GM12864 (cell line): ENCODE data around the gene YKT6.

Source experiments
- DNase-seq: peaks from one replicate; pipeline ENCODE4 v3.0.0-alpha.2; 2011; ENCODE audit warnings: low read depth
- H3K4me3 ChIP-seq: 2 replicates; pipeline ENCODE4 v1.5.1; 2011; ENCODE audit warnings: mild to moderate bottlenecking, low read depth, low read length, control low read depth
- CTCF ChIP-seq: IDR thresholded peaks from 2 replicates; pipeline ENCODE4 v1.5.1; 2011; ENCODE audit warnings: low read depth, mild to moderate bottlenecking, moderate library complexity, low read length, control low read depth, inconsistent platforms; ENCODE audit errors: missing control alignments

The YKT6 gene

GRCh38 chr7:44183386-44183785 lies 17.4 kb upstream of the YKT6 start:
- no peak overlapping the region for H3K4me3 ChIP-seq
- DNase-seq = no peak
- no peak for TF ChIP-seq CTCF

DNA sequence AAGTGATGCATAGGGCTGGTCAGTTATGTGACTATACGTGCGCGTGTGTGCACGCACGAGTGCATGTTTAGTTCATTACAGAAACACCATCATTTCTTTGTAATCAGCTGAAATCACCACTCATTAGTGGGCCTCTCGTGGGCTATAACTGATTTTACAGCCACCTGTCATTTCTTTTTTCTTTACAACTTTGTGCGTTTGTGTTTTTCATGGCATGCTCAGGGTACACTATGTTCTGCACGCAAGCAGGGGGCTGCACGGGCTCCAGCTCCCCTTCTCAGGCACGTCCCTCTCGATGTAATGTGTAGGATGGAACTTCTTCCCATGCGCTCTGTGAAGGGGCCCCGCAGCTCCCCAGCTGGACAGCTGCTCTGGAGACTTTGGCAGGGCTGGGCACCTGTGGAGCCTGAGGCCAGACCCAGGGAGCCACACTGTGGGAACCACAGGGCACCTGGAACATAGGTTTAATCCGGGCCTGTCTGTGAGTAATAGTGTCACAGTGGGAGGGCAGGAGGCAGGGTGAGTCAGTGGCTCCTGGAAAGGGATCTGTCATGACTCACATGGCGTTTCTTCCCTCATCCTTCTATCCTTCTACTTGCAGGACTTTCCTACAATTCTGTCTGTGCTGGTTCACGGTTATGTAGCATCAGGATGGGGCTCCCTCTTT lies 16.4 kb upstream of the YKT6 start:
- no peak for TF ChIP-seq CTCF
- DNase-seq = no peak
- H3K4me3 ChIP-seq = no peak overlapping the region

- DNase-seq = no peak
- H3K4me3 ChIP-seq = no peak overlapping the region
- no peak for TF ChIP-seq CTCF
These were observed 15.8 kb upstream of the YKT6 start for GRCh38 chr7:44184873-44185446.

- H3K4me3 ChIP-seq = no peak overlapping the region
- DNase-seq = no peak
- no peak for TF ChIP-seq CTCF
These were observed 15.0 kb upstream of the YKT6 start for GRCh38 chr7:44185729-44186128.

DNA sequence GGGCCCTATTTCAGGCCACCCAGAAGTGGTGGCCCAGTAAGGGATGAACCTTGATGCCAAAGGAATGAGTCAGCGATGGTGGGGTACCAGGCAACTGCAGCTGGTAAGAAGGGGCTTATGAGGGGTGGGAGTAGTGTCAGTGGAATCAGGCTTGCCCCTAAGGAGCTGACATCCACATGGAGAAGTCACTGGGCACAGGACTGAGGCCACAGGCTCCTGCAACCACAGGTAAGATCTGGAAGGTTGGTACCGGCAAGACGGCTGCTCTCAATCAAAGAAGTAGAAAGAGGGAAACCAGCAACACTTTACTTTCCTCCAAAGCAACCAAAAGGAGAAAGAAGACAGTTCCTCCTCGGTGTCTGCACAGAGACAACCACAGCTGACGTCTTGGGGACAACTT lies 14.0 kb upstream of the YKT6 start:
- no peak for TF ChIP-seq CTCF
- no peak overlapping the region for H3K4me3 ChIP-seq
- no peak for DNase-seq

GRCh38 chr7:44187636-44188416 lies 13.0 kb upstream of the YKT6 start:
- DNase-seq = no peak
- no peak for TF ChIP-seq CTCF
- no peak overlapping the region for H3K4me3 ChIP-seq
